H1 (cell line): ENCODE data around the gene ZNF70. TPM values are rescaled to one million over a fixed set of nuclear protein-coding genes. Genes with fewer than 3 reads are reported as not detected.

Experiments used
- ATF2 ChIP-seq: IDR thresholded peaks from 2 replicates; pipeline ENCODE4 v1.6.1; 2012; ENCODE audit warnings: low read length, inconsistent platforms
- CHD7 ChIP-seq: fragments of 300-600 bp; sonication (generic); IDR thresholded peaks from 2 replicates; pipeline ENCODE4 v1.7.1; 2012; ENCODE audit warnings: low read length, moderate library complexity, mild to moderate bottlenecking, inconsistent platforms; ENCODE audit not compliant: insufficient replicate concordance
- EGR1 ChIP-seq: IDR thresholded peaks from 2 replicates; pipeline ENCODE4 v1.6.1; 2011; ENCODE audit warnings: low read depth, low read length, borderline replicate concordance
- KDM4A ChIP-seq: IDR thresholded peaks from one replicate; pipeline ENCODE4 v1.7.1; 2012; ENCODE audit warnings: low read depth, mild to moderate bottlenecking, moderate library complexity, low read length, inconsistent platforms; ENCODE audit not compliant: severe bottlenecking
- NRF1 ChIP-seq: IDR thresholded peaks from 2 replicates; pipeline ENCODE4 v1.6.1; 2011; ENCODE audit warnings: mild to moderate bottlenecking, low read depth, low read length, improper control_type of control experiment
- PHF8 ChIP-seq: fragments of 200-600 bp; sonication (generic); conservative IDR thresholded peaks from 2 replicates; pipeline ENCODE4 v1.7.1; 2012; ENCODE audit warnings: low read depth, mild to moderate bottlenecking, inconsistent platforms, low read length, moderate library complexity
- SRF ChIP-seq: IDR thresholded peaks from 2 replicates; pipeline ENCODE4 v1.6.1; 2011; ENCODE audit warnings: mild to moderate bottlenecking, low read depth, low read length, moderate library complexity
- TCF12 ChIP-seq: IDR thresholded peaks from 2 replicates; pipeline ENCODE4 v1.6.1; 2011; ENCODE audit warnings: low read depth, mild to moderate bottlenecking, low read length
- polyA plus RNA-seq, 7 experiments: library from polyadenylated mRNA; depleted of rRNA in 3 of 7; stranded (reverse) in 5 of 7; unstranded in 2 of 7; fragments of >200 nt in 5 of 7; fragments of 200-250 nt in 2 of 7; gene quantifications; 1 replicate in 5 of 7; 2 replicates in 1 of 7; 4 replicates in 1 of 7; pipeline versions ENCODE4 v1.2.1 to v1.2.3, GENCODE V29; 2011 to 2013; ENCODE audit warnings: missing spikeins in 2 of 7, mixed read lengths in 2 of 7
- total RNA-seq: library from RNA; stranded (reverse); fragmentation: NEBNext Ultra II Directional; extraction: Animal tissue kit (Norgen Biotek cat#: 25700); gene quantifications from 2 replicates; pipeline ENCODE4 v1.2.1, GENCODE V29; 2021

ZNF70 gene
- total and polyA plus RNA-seq, 2 of the 8 experiments (the other 6 are each of a cell fraction or from before 2014, with no cell fraction given), result 1.1 to 2.6 TPM

- TF ChIP-seq CHD7 (no peak), NRF1 (peak; percentile 82), SRF (no peak), PHF8 (peak; percentile 98), TCF12 (no peak), EGR1 (peak; percentile 52; the same call in 1 of the 2 replicates), ATF2 (no peak), KDM4A (peak; percentile 50)
Measured at GRCh38 chr22:23786752-23787599, 36.1 kb upstream of the ZNF70 start, which contains the start of gene SMARCB1 (continued).
